OCI-LY7 (cell line): Measurements from ENCODE around the gene RAB1B. TPM values are rescaled to one million over a fixed set of nuclear protein-coding genes. Genes with fewer than 3 reads are reported as not detected.

ENCODE experiments used
- BruUV-seq: library from RNA; stranded (reverse); fragments of 400-500 nt; replicated peaks from 2 replicates; lab custom pipeline; 2021; lab: Mats Ljungman, UMichigan
- CTCF ChIA-PET: fragments of 300-600 bp; sonication (Branson Sonifier 250); formaldehyde crosslinking; loops from one replicate; lab custom pipeline; 2022; ENCODE audit warnings: antibody characterized with exemption; ENCODE audit not compliant: unreplicated experiment; lab: Charles Lee
- POLR2A ChIA-PET: fragments of 300-600 bp; sonication (Branson Sonifier 250); formaldehyde crosslinking; loops from one replicate; lab custom pipeline; 2022; ENCODE audit warnings: antibody characterized with exemption; lab: Charles Lee
- DNase-seq: peaks from one replicate; pipeline ENCODE4 v3.0.0-alpha.2; 2015; ENCODE audit warnings: low spot score
- H2AFZ ChIP-seq: fragments of 200-600 bp; sonication (generic), shearing (Covaris generic); 2 replicates; pipeline ENCODE4 v1.6.1; 2014; ENCODE audit warnings: mild to moderate bottlenecking, antibody characterized with exemption, low read length, moderate library complexity
- H3K27ac ChIP-seq: fragments of 200-600 bp; sonication (generic); 2 replicates; pipeline ENCODE4 v1.5.1; 2014; ENCODE audit warnings: mixed run types, low read depth, mild to moderate bottlenecking, moderate library complexity, low read length, inconsistent platforms; ENCODE audit not compliant: poor library complexity, severe bottlenecking
- H3K36me3 ChIP-seq: fragments of 200-600 bp; sonication (generic); 2 replicates; pipeline ENCODE4 v1.6.1; 2014; ENCODE audit warnings: mild to moderate bottlenecking, antibody characterized with exemption, low read length, moderate library complexity, mixed read lengths; ENCODE audit not compliant: insufficient read depth
- H3K4me1 ChIP-seq: fragments of 200-600 bp; sonication (generic); 2 replicates; pipeline ENCODE4 v1.5.1; 2014; ENCODE audit warnings: mild to moderate bottlenecking, low read length; ENCODE audit not compliant: insufficient read depth, poor library complexity, severe bottlenecking
- H3K4me2 ChIP-seq: fragments of 200-600 bp; sonication (generic); 2 replicates; pipeline ENCODE4 v1.6.1; 2014; ENCODE audit warnings: mild to moderate bottlenecking, low read length
- H3K4me3 ChIP-seq: fragments of 200-600 bp; sonication (generic); 2 replicates; pipeline ENCODE4 v1.5.1; 2014; ENCODE audit warnings: mild to moderate bottlenecking, low read depth, low read length; ENCODE audit not compliant: poor library complexity, severe bottlenecking
- H3K79me2 ChIP-seq: fragments of 200-600 bp; sonication (generic); 2 replicates; pipeline ENCODE4 v1.6.1; 2016; ENCODE audit warnings: low read depth, mild to moderate bottlenecking, low read length, moderate library complexity, mixed read lengths; ENCODE audit not compliant: insufficient read depth
- H3K9me2 ChIP-seq: fragments of 200-600 bp; sonication (generic); 2 replicates; pipeline ENCODE4 v1.6.1; 2016; ENCODE audit warnings: mild to moderate bottlenecking, low read length, mixed read lengths; ENCODE audit not compliant: insufficient read depth
- H3K9me3 ChIP-seq: fragments of 200-600 bp; sonication (generic); 2 replicates; pipeline ENCODE4 v1.6.1; 2014; ENCODE audit warnings: mild to moderate bottlenecking, mixed run types, low read length, mixed read lengths
- H4K20me1 ChIP-seq: fragments of 200-600 bp; sonication (generic); 2 replicates; pipeline ENCODE4 v1.6.1; 2014; ENCODE audit warnings: mild to moderate bottlenecking, antibody characterized with exemption, low read length, moderate library complexity, mixed read lengths; ENCODE audit not compliant: insufficient read depth
- CTCF ChIP-seq: fragments of 200-600 bp; sonication (generic); conservative IDR thresholded peaks from 2 replicates; pipeline ENCODE4 v1.5.1; 2014; ENCODE audit warnings: mild to moderate bottlenecking, antibody characterized with exemption, low read length, moderate library complexity, mixed read lengths
- EZH2phosphoT487 ChIP-seq: fragments of 200-600 bp; sonication (generic); IDR thresholded peaks from 2 replicates; pipeline ENCODE4 v1.6.1; 2018; ENCODE audit warnings: low read depth, borderline replicate concordance, mild to moderate bottlenecking, mixed run types, antibody characterized with exemption, low read length, moderate library complexity, mixed read lengths
- intact Hi-C: fragments of 100-400 bp; cut with micrococcal nuclease; formaldehyde crosslinking; loops from one replicate; pipeline ENCODE4 v1.10.0; 2022; ENCODE audit not compliant: unreplicated experiment
- total RNA-seq, 2 experiments: library from RNA; depleted of rRNA in 1 of 2; stranded (reverse); fragments of >200 nt in 1 of 2; shearing (Covaris generic) in 1 of 2; gene quantifications; 2 replicates each; pipeline ENCODE4 v1.2.3, GENCODE V29; 2014 to 2022

Gene RAB1B
- total RNA-seq, 2 experiments from 2014 or later, result 77.7 to 81.8 TPM

DNA sequence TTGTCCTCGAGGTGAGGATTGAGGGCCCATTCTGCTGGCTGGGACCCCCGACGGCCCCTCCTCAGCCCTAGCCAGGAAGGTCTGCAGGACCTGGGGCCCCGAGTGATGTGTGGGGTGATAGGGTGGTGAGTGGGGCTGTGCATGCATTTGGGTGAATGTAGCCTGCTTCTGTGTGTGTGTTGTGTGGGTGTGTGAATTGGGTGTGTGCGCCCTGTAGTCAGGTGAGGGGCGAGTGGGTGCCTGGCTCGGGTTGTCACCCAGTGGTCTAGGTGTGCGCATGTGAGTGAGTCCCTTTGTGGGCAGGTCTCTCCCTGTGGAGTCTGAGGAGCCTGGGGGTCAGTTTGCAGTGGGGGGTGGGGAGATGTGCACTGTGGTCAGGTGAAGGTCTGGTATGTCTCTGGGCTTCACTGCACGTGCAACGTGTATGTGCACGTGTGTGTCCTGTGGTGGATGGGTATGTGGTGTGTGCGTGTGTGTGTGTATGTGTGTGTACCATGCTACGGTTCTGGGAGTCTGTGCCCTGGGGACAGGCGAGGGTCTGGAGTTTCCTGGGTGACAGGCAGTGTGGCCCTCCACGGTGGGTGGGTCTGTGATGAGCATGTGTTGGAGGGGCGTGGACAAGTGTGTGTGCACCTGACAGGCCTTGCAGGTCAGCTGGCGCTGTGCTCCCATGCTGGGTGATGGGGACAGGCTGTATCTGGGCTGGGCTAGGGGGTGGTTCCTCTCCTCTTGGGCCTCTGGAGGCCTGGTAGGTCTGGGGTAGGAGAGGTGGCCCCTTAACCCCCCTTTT, 24.3 kb downstream of the RAB1B start:
- no peak for DNase-seq
- no peak overlapping the region for H3K4me3 ChIP-seq
- H3K36me3 ChIP-seq, result no peaks in the 10 kb centered on the region
- no peak overlapping the region for H2AFZ ChIP-seq
- no TSS peak for BruUV-seq
- intact Hi-C loops, result no loop called here
- no peaks in the 10 kb centered on the region for H3K9me3 ChIP-seq
- no peaks in the 10 kb centered on the region for H3K9me2 ChIP-seq
- H3K4me1 ChIP-seq, result peaks cover 16% of the 10 kb centered on the region
- no peak for TF ChIP-seq CTCF
- TF ChIP-seq EZH2phosphoT487, result no peak
- H3K27ac ChIP-seq, result no peak overlapping the region
- CTCF ChIA-PET, result no interaction called here
- POLR2A ChIA-PET, result no interaction called here
- H4K20me1 ChIP-seq, result no peaks in the 10 kb centered on the region
- no peak overlapping the region for H3K4me2 ChIP-seq
- peaks cover 9% of the 10 kb centered on the region; the same call in 1 of the 2 replicates for H3K79me2 ChIP-seq

- POLR2A ChIA-PET, result no interaction called here
- Histone ChIP-seq H3K27ac (no peak overlapping the region), H3K9me2 (no peaks in the 10 kb centered on the region), H3K9me3 (no peaks in the 10 kb centered on the region), H3K79me2 (peaks cover 4% of the 10 kb centered on the region; the same call in 1 of the 2 replicates), H3K36me3 (no peaks in the 10 kb centered on the region), H3K4me1 (peaks cover 10% of the 10 kb centered on the region), H2AFZ (no peak overlapping the region), H3K4me2 (no peak overlapping the region), H4K20me1 (no peaks in the 10 kb centered on the region), H3K4me3 (no peak overlapping the region)
- CTCF ChIA-PET, result no interaction called here
- no TSS peak for BruUV-seq
- intact Hi-C loops, result no loop called here
- TF ChIP-seq EZH2phosphoT487 (no peak), CTCF (no peak)
- no peak for DNase-seq
These were observed 24.9 kb downstream of the RAB1B start for GRCh38 chr11:66293352-66293751.
